HG03196 (cell line): Measurements from ENCODE around the gene AUTS2.

Experiments
- ATAC-seq: cut with Tn5 transposase; IDR thresholded peaks from one replicate; pipeline ENCODE4 v1.9.1; 2021; ENCODE audit not compliant: unreplicated experiment

Gene AUTS2

GRCh38 chr7:70554646-70555045, 956.4 kb downstream of the AUTS2 start:
- no peak for ATAC-seq

GRCh38 chr7:70556761-70557160, 958.5 kb downstream of the AUTS2 start:
- ATAC-seq, result no peak

- ATAC-seq, result no peak
These were observed 959.1 kb downstream of the AUTS2 start for GRCh38 chr7:70557338-70557737.

- ATAC-seq, result no peak
These were observed 961.5 kb downstream of the AUTS2 start for GRCh38 chr7:70559815-70560214.

GRCh38 chr7:70563960-70564359, 965.7 kb downstream of the AUTS2 start:
- no peak for ATAC-seq

GRCh38 chr7:70565721-70566370, 967.6 kb downstream of the AUTS2 start:
- ATAC-seq, result no peak

GRCh38 chr7:70566671-70567070, 968.4 kb downstream of the AUTS2 start:
- no peak for ATAC-seq

GRCh38 chr7:70568674-70569334, 970.5 kb downstream of the AUTS2 start:
- no peak for ATAC-seq

- ATAC-seq, result no peak
These were observed 971.1 kb downstream of the AUTS2 start for GRCh38 chr7:70569335-70569819.

GRCh38 chr7:70570029-70570428, 971.8 kb downstream of the AUTS2 start:
- no peak for ATAC-seq

GRCh38 chr7:70570961-70571360, 972.7 kb downstream of the AUTS2 start:
- no peak for ATAC-seq

- ATAC-seq, result no peak
These were observed 973.2 kb downstream of the AUTS2 start for GRCh38 chr7:70571403-70571934.

- no peak for ATAC-seq
These were observed 973.7 kb downstream of the AUTS2 start for GRCh38 chr7:70571961-70572360.

GRCh38 chr7:70572571-70572970, 974.3 kb downstream of the AUTS2 start:
- ATAC-seq, result no peak

- ATAC-seq, result no peak
These were observed 974.9 kb downstream of the AUTS2 start for GRCh38 chr7:70573071-70573661.

GRCh38 chr7:70573696-70574095, 975.4 kb downstream of the AUTS2 start:
- no peak for ATAC-seq

GRCh38 chr7:70574314-70574834, 976.1 kb downstream of the AUTS2 start:
- no peak for ATAC-seq

- no peak for ATAC-seq
These were observed 976.9 kb downstream of the AUTS2 start for GRCh38 chr7:70574970-70575799.

GRCh38 chr7:70577078-70577477, 978.8 kb downstream of the AUTS2 start:
- ATAC-seq, result no peak

- no peak for ATAC-seq
These were observed 979.9 kb downstream of the AUTS2 start for GRCh38 chr7:70578131-70578530.
